SK-N-SH (cell line): Measurements from ENCODE around the gene SASH1. TPM values are rescaled to one million over a fixed set of nuclear protein-coding genes. Genes with fewer than 3 reads are reported as not detected.

Source experiments
- CTCF ChIA-PET: fragments of 300-600, 350-600 bp; formaldehyde crosslinking; extraction: SDS; loops from one replicate; lab custom pipeline; 2021; lab: Yijun Ruan, JAX
- POLR2A ChIA-PET: fragments of 350-600 bp; sonication (Branson Sonifier 250); formaldehyde crosslinking; extraction: SDS; loops from one replicate; lab custom pipeline; 2020; ENCODE audit warnings: antibody characterized with exemption, inconsistent platforms; lab: Yijun Ruan, JAX
- DNase-seq: peaks from one replicate; pipeline ENCODE4 v3.0.0; 2012
- H2AFZ ChIP-seq: fragments of 200-600 bp; sonication (generic); 2 replicates; pipeline ENCODE4 v1.8.1; 2016; ENCODE audit warnings: antibody characterized with exemption, mild to moderate bottlenecking, low read depth
- H3F3A ChIP-seq: fragments of 200-600 bp; sonication (generic); replicated peaks from 2 replicates; pipeline ENCODE3; 2016; ENCODE audit warnings: antibody characterized with exemption, mild to moderate bottlenecking; ENCODE audit not compliant: insufficient read depth
- H3K27ac ChIP-seq, 2 experiments: fragments of 200-500 bp in 1 of 2; fragments of 200-600 bp in 1 of 2; sonication (Bioruptor generic) in 1 of 2; sonication (generic), shearing (Covaris generic) in 1 of 2; 2 replicates each; pipeline versions ENCODE4 v1.5.1 to v1.6.1; 2014 to 2016; ENCODE audit warnings: low read depth in 2 of 2, inconsistent platforms in 1 of 2, low read length in 1 of 2, mild to moderate bottlenecking in 1 of 2, mixed read lengths in 1 of 2
- H3K27me3 ChIP-seq: fragments of 200-600 bp; sonication (generic), shearing (Covaris generic); 2 replicates; pipeline ENCODE4 v1.6.1; 2016; ENCODE audit warnings: mixed run types; ENCODE audit not compliant: insufficient read depth
- H3K36me3 ChIP-seq, 2 experiments: fragments of 200-500 bp in 1 of 2; fragments of 200-600 bp in 1 of 2; sonication (Bioruptor generic) in 1 of 2; sonication (generic) in 1 of 2; replicated peaks in 1 of 2; 2 replicates each; pipeline versions ENCODE3 to v1.5.1; 2014 to 2016; ENCODE audit warnings: low read length in 1 of 2, mild to moderate bottlenecking in 1 of 2; ENCODE audit not compliant: insufficient read depth in 2 of 2, control insufficient read depth in 1 of 2
- H3K4me1 ChIP-seq, 2 experiments: fragments of 200-500 bp in 1 of 2; fragments of 200-600 bp in 1 of 2; sonication (Bioruptor generic) in 1 of 2; sonication (generic), shearing (Covaris generic) in 1 of 2; 2 replicates each; pipeline versions ENCODE4 v1.5.1 to v1.6.1; 2014 to 2016; ENCODE audit warnings: low read depth in 1 of 2, low read length in 1 of 2, mixed run types in 1 of 2; ENCODE audit not compliant: insufficient read depth in 2 of 2, control insufficient read depth in 1 of 2
- H3K4me2 ChIP-seq: fragments of 200-600 bp; sonication (generic), shearing (Covaris generic); 2 replicates; pipeline ENCODE4 v1.6.1; 2017; ENCODE audit warnings: mixed run types
- H3K4me3 ChIP-seq, 2 experiments: fragments of 200-500 bp in 1 of 2; fragments of 200-600 bp in 1 of 2; sonication (Bioruptor generic) in 1 of 2; sonication (generic), shearing (Covaris generic) in 1 of 2; 2 replicates each; pipeline versions ENCODE4 v1.5.1 to v1.8.1; 2014 to 2016; ENCODE audit warnings: low read depth in 2 of 2, inconsistent platforms in 1 of 2, low read length in 1 of 2, mild to moderate bottlenecking in 1 of 2, mixed read lengths in 1 of 2, moderate library complexity in 1 of 2
- H3K79me2 ChIP-seq: fragments of 200-600 bp; sonication (generic); 2 replicates; pipeline ENCODE4 v1.8.1; 2017; ENCODE audit warnings: mild to moderate bottlenecking; ENCODE audit not compliant: insufficient read depth
- H3K9ac ChIP-seq: fragments of 200-600 bp; sonication (generic); 2 replicates; pipeline ENCODE4 v1.6.1; 2017; ENCODE audit warnings: mixed run types
- H3K9me2 ChIP-seq: fragments of 200-600 bp; sonication (generic); 2 replicates; pipeline ENCODE4 v1.6.1; 2017; ENCODE audit warnings: mixed run types
- H3K9me3 ChIP-seq: fragments of 200-600 bp; sonication (generic); 2 replicates; pipeline ENCODE4 v1.6.1; 2017; ENCODE audit warnings: mixed run types, mild to moderate bottlenecking, moderate library complexity
- H4K20me1 ChIP-seq: fragments of 200-600 bp; sonication (generic); 2 replicates; pipeline ENCODE4 v1.6.1; 2017; ENCODE audit warnings: mild to moderate bottlenecking, mixed run types; ENCODE audit not compliant: insufficient read depth
- CHD2 ChIP-seq: fragments of 150-350 bp; IDR thresholded peaks from 2 replicates; pipeline ENCODE4 v1.6.1; 2018; ENCODE audit warnings: low read length; ENCODE audit not compliant: partially characterized antibody
- EP300 ChIP-seq, 2 experiments: IDR thresholded peaks; 2 replicates each; pipeline versions ENCODE4 v1.4.0 to v1.6.1; 2012; ENCODE audit warnings: borderline replicate concordance in 1 of 2, low read depth in 1 of 2, low read length in 1 of 2
- FOXM1 ChIP-seq: IDR thresholded peaks from 2 replicates; pipeline ENCODE4 v1.4.0; 2012; ENCODE audit warnings: low read depth, mild to moderate bottlenecking
- GABPA ChIP-seq: IDR thresholded peaks from 2 replicates; pipeline ENCODE4 v1.4.0; 2012; ENCODE audit warnings: low read depth, mild to moderate bottlenecking
- MEF2A ChIP-seq: IDR thresholded peaks from 2 replicates; pipeline ENCODE4 v1.4.0; 2012; ENCODE audit warnings: low read depth, borderline replicate concordance
- MXI1 ChIP-seq: IDR thresholded peaks from 2 replicates; pipeline ENCODE4 v1.6.1; 2012; ENCODE audit warnings: mild to moderate bottlenecking, low read depth, low read length, improper control_type of control experiment
- NRF1 ChIP-seq: IDR thresholded peaks from 2 replicates; pipeline ENCODE4 v1.6.1; 2012; ENCODE audit warnings: low read depth, mild to moderate bottlenecking, low read length
- POLR2AphosphoS5 ChIP-seq: IDR thresholded peaks from 2 replicates; pipeline ENCODE4 v1.6.1; 2012; ENCODE audit warnings: low read depth, low read length
- RAD21 ChIP-seq: IDR thresholded peaks from 2 replicates; pipeline ENCODE4 v1.6.1; 2012; ENCODE audit warnings: mild to moderate bottlenecking, low read length
- RCOR1 ChIP-seq: fragments of 150-350 bp; IDR thresholded peaks from 2 replicates; pipeline ENCODE4 v1.6.1; 2017; ENCODE audit warnings: antibody characterized with exemption, low read length
- RFX5 ChIP-seq: IDR thresholded peaks from 2 replicates; pipeline ENCODE4 v1.6.1; 2012; ENCODE audit warnings: mild to moderate bottlenecking, improper control_type of control experiment, low read length
- SMC3 ChIP-seq: IDR thresholded peaks from 2 replicates; pipeline ENCODE4 v1.6.1; 2012; ENCODE audit warnings: low read depth, low read length, improper control_type of control experiment
- TCF12 ChIP-seq: IDR thresholded peaks from 2 replicates; pipeline ENCODE4 v1.4.0; 2012
- TEAD4 ChIP-seq: IDR thresholded peaks from 2 replicates; pipeline ENCODE4 v1.4.0; 2012; ENCODE audit warnings: mild to moderate bottlenecking, borderline replicate concordance; ENCODE audit not compliant: insufficient read depth
- YY1 ChIP-seq: IDR thresholded peaks from 2 replicates; pipeline ENCODE4 v1.4.0; 2012; ENCODE audit warnings: low read depth, mild to moderate bottlenecking
- WGBS: methylation state at CpG from one replicate; pipeline ENCODE4 v1.1.6; 2017; ENCODE audit warnings: low lambda C conversion rate; 5-methylcytosine and 5-hydroxymethylcytosine counted together
- polyA plus RNA-seq, 3 experiments: library from polyadenylated mRNA; depleted of rRNA; stranded (reverse); fragments of >200 nt; gene quantifications; 2 replicates each; pipeline ENCODE4 v1.2.3, GENCODE V29; 2012
- TF ChIP-seq, protein P1 (sequence below): IDR thresholded peaks from 2 replicates; pipeline ENCODE4 v1.6.1; 2012; ENCODE audit warnings: mild to moderate bottlenecking, low read depth, low read length, moderate library complexity
- TF ChIP-seq, protein P2 (sequence below): IDR thresholded peaks from 2 replicates; pipeline ENCODE4 v1.4.0; 2012; ENCODE audit warnings: low read depth
- TF ChIP-seq, protein P3 (sequence below): IDR thresholded peaks from 2 replicates; pipeline ENCODE4; 2012
- TF ChIP-seq, protein P4 (sequence below): IDR thresholded peaks from 2 replicates; pipeline ENCODE4 v1.4.0; 2012; ENCODE audit warnings: low read depth, borderline replicate concordance

Gene SASH1
- polyA plus RNA-seq, 1 of the 3 experiments (the other 2 are of a cell fraction), result 19.8 TPM

DNA sequence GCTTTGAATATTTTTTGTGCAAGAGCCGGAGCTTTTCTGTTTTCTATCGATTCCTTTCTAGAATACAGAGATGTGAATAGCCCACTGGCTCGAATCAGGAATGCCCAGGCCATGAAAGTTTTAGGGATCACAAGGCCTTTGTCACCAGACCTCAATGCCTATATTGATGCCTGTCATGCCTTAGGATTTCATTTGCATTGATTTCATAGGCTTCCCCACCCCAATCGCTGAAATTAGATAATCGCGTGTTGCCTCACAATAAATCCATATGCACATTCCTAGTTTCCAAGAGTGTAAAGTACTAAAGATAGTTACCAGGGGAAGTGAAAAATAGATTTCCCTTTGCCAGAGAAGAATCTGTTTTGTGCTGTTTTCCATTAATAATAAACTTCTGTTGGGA is 150.8 kb downstream of the SASH1 start:
- TF ChIP-seq GABPA (no peak), RFX5 (no peak), TCF12 (no peak), NRF1 (no peak), TEAD4 (no peak), RCOR1 (no peak)
- TF ChIP-seq, protein P1, sequence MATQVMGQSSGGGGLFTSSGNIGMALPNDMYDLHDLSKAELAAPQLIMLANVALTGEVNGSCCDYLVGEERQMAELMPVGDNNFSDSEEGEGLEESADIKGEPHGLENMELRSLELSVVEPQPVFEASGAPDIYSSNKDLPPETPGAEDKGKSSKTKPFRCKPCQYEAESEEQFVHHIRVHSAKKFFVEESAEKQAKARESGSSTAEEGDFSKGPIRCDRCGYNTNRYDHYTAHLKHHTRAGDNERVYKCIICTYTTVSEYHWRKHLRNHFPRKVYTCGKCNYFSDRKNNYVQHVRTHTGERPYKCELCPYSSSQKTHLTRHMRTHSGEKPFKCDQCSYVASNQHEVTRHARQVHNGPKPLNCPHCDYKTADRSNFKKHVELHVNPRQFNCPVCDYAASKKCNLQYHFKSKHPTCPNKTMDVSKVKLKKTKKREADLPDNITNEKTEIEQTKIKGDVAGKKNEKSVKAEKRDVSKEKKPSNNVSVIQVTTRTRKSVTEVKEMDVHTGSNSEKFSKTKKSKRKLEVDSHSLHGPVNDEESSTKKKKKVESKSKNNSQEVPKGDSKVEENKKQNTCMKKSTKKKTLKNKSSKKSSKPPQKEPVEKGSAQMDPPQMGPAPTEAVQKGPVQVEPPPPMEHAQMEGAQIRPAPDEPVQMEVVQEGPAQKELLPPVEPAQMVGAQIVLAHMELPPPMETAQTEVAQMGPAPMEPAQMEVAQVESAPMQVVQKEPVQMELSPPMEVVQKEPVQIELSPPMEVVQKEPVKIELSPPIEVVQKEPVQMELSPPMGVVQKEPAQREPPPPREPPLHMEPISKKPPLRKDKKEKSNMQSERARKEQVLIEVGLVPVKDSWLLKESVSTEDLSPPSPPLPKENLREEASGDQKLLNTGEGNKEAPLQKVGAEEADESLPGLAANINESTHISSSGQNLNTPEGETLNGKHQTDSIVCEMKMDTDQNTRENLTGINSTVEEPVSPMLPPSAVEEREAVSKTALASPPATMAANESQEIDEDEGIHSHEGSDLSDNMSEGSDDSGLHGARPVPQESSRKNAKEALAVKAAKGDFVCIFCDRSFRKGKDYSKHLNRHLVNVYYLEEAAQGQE, result no peak
- TF ChIP-seq, protein P2, sequence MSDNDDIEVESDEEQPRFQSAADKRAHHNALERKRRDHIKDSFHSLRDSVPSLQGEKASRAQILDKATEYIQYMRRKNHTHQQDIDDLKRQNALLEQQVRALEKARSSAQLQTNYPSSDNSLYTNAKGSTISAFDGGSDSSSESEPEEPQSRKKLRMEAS, result no peak
- TF ChIP-seq, all 33 proteins: peak for 0
- H3K9me3 ChIP-seq, result no peaks in the 10 kb centered on the region; the same call in 1 of the 2 replicates
- ChIA-PET POLR2A (no interaction called here), CTCF (no interaction called here)
- H4K20me1 ChIP-seq, result no peaks in the 10 kb centered on the region
- H3K9me2 ChIP-seq, result no peaks in the 10 kb centered on the region
- H2AFZ ChIP-seq, result no peak overlapping the region
- H3K27ac ChIP-seq, result peak overlapping the region in 1 of 2 experiments; percentile 27; a peak in 1 of 4 replicates
- peaks cover 0 to 3% of the 10 kb centered on the region in 2 experiments; a peak in 1 of 4 replicates for H3K4me1 ChIP-seq
- 74% methylated on average over 6 of the region's 6 CpGs for WGBS
- H3K9ac ChIP-seq, result no peak overlapping the region
- peaks cover 37% of the 10 kb centered on the region for H3K79me2 ChIP-seq
- peaks cover 23% of the 10 kb centered on the region for H3F3A ChIP-seq
- H3K27me3 ChIP-seq, result no peaks in the 10 kb centered on the region
- no peak overlapping the region for H3K4me2 ChIP-seq
- DNase-seq, result no peak
- peaks cover 0 to 17% of the 10 kb centered on the region in 2 experiments for H3K36me3 ChIP-seq
- no peak overlapping the region for H3K4me3 ChIP-seq

DNA sequence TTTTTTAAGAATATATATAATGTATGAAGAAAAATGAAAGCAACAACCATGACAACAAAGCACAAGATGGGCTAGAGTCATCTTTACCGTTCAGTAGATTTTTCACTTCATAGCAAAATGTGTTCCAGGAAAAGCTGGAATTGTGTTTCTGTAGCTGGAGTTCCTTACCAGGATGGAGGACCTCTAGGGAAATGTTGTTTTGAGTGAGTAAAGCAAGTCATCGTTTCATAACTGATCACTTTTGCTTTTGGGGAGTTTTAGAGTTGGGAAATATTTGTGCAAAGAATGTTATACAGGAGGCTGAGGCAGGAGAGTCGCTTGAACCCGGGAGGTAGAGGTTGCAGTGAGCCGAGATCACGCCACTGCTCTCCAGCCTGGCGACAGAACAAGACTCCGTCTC is 151.6 kb downstream of the SASH1 start:
- POLR2A ChIA-PET, result no interaction called here
- H3K9ac ChIP-seq, result no peak overlapping the region
- H3K4me3 ChIP-seq, result no peak overlapping the region
- TF ChIP-seq MEF2A (no peak), CHD2 (no peak), SMC3 (no peak), RCOR1 (no peak), POLR2AphosphoS5 (no peak), YY1 (no peak), EP300 (IDR thresholded peaks at IDR 0.05; ENCODE audit: borderline replicate concordance in 1 of 2, low read depth in 1 of 2, low read length in 1 of 2) (no peak), TEAD4 (no peak), RAD21 (no peak), MXI1 (no peak), FOXM1 (no peak), RFX5 (no peak)
- TF ChIP-seq, protein P1, result no peak
- TF ChIP-seq, protein P3, sequence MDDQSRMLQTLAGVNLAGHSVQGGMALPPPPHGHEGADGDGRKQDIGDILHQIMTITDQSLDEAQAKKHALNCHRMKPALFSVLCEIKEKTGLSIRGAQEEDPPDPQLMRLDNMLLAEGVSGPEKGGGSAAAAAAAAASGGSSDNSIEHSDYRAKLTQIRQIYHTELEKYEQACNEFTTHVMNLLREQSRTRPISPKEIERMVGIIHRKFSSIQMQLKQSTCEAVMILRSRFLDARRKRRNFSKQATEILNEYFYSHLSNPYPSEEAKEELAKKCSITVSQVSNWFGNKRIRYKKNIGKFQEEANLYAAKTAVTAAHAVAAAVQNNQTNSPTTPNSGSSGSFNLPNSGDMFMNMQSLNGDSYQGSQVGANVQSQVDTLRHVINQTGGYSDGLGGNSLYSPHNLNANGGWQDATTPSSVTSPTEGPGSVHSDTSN, result no peak
- TF ChIP-seq, protein P4, sequence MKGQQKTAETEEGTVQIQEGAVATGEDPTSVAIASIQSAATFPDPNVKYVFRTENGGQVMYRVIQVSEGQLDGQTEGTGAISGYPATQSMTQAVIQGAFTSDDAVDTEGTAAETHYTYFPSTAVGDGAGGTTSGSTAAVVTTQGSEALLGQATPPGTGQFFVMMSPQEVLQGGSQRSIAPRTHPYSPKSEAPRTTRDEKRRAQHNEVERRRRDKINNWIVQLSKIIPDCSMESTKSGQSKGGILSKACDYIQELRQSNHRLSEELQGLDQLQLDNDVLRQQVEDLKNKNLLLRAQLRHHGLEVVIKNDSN, result no peak

More for the DNA sequence above, 151.6 kb downstream of the SASH1 start:
- peaks cover 24% of the 10 kb centered on the region for H3F3A ChIP-seq
- CTCF ChIA-PET, result no interaction called here
- no peaks in the 10 kb centered on the region for H3K9me2 ChIP-seq
- peaks cover 0 to 3% of the 10 kb centered on the region in 2 experiments; a peak in 1 of 4 replicates for H3K4me1 ChIP-seq
- no peak for DNase-seq
- H3K4me2 ChIP-seq, result no peak overlapping the region
- peaks cover 0 to 12% of the 10 kb centered on the region in 2 experiments for H3K36me3 ChIP-seq
- peaks cover 41% of the 10 kb centered on the region for H3K79me2 ChIP-seq
- no peaks in the 10 kb centered on the region for H4K20me1 ChIP-seq
- H3K9me3 ChIP-seq, result no peaks in the 10 kb centered on the region; the same call in 1 of the 2 replicates
- no peak overlapping the region for H2AFZ ChIP-seq
- H3K27ac ChIP-seq, result peak overlapping the region in 1 of 2 experiments; percentile 27; a peak in 1 of 4 replicates
- 71% methylated on average over 8 of the region's 8 CpGs for WGBS
- H3K27me3 ChIP-seq, result no peaks in the 10 kb centered on the region
